ENCODE data around the gene HASPIN. TPM values are rescaled to one million over a fixed set of nuclear protein-coding genes. Genes with fewer than 3 reads are reported as not detected.

The HASPIN gene
- total and polyA plus RNA-seq, 2 of the 13 experiments (the other 11 are each of a cell fraction or from before 2014, with no cell fraction given) = 2.7 to 8.1 TPM

- H3K4me3 ChIP-seq (replicated peaks in 1 of 3; ENCODE audit: insufficient read depth in 1 of 3, low read depth in 2 of 3, low read length in 3 of 3) = no peak overlapping the region
- DNase-seq (ENCODE audit: low spot score) (no peak), ATAC-seq (no peak), FAIRE-seq (no peak)
- peaks cover 20% of the 10 kb centered on the region for H3K4me1 ChIP-seq (ENCODE audit: insufficient read depth, low read length)
- H3K36me3 ChIP-seq (replicated peaks in 1 of 2; ENCODE audit: control insufficient read depth in 1 of 2, insufficient read depth in 2 of 2, low read length in 2 of 2) = no peaks in the 10 kb centered on the region
- H3K9ac ChIP-seq (ENCODE audit: insufficient read depth, low read depth, low read length) = no peak overlapping the region
- no peak for TF ChIP-seq ZC3H4 (CRISPR knock-in tag; IDR thresholded peaks at IDR 0.05; ENCODE audit: borderline replicate concordance)
- no peak for TF ChIP-seq GATAD2A (CRISPR knock-in tag; IDR thresholded peaks at IDR 0.05)
- H4K20me1 ChIP-seq (ENCODE audit: insufficient read depth, low read length) = no peaks in the 10 kb centered on the region
- no TSS peak for BruUV-seq (replicated peaks)
- 66% methylated on average over 12 of the region's 17 CpGs for WGBS (ENCODE audit: low lambda C conversion rate)
- H3K27ac ChIP-seq (ENCODE audit: extremely low read length, insufficient read depth, low read length) = no peak overlapping the region
- no peaks in the 10 kb centered on the region for H3K9me3 ChIP-seq (ENCODE audit: low read length)
- no peak overlapping the region for H2AFZ ChIP-seq (ENCODE audit: low read length)
- in situ Hi-C loops (cut with HindIII; ENCODE audit: extremely low pct_ligation_motif_present, low pct_unique_long_range_greater_than_20kb) = no loop called here
- intact Hi-C loops (cut with micrococcal nuclease; ENCODE audit: unreplicated experiment) = no loop called here
- no peaks in the 10 kb centered on the region; a peak in 2 of 5 replicates for H3K27me3 ChIP-seq (ENCODE audit: control insufficient read depth in 1 of 2, insufficient read depth in 2 of 2, low read length in 2 of 2)
- CTCF ChIA-PET (ENCODE audit: low intra/inter-chr PET ratio, low total read pairs) = no interaction called here
- no peak overlapping the region for H3K4me2 ChIP-seq (ENCODE audit: low read depth, low read length)
- POLR2A ChIA-PET = no interaction called here
- no peaks in the 10 kb centered on the region for H3K79me2 ChIP-seq (ENCODE audit: insufficient read depth, low read length)
Measured at GRCh38 chr17:3750296-3750695, 26.6 kb downstream of the HASPIN start.

- intact Hi-C loops (cut with micrococcal nuclease; ENCODE audit: unreplicated experiment) = no loop called here
- Histone ChIP-seq H3K27ac (ENCODE audit: extremely low read length, insufficient read depth, low read length) (no peak overlapping the region), H3K9ac (ENCODE audit: insufficient read depth, low read depth, low read length) (no peak overlapping the region), H3K4me1 (ENCODE audit: insufficient read depth, low read length) (peaks cover 20% of the 10 kb centered on the region), H2AFZ (ENCODE audit: low read length) (no peak overlapping the region), H4K20me1 (ENCODE audit: insufficient read depth, low read length) (no peaks in the 10 kb centered on the region), H3K79me2 (ENCODE audit: insufficient read depth, low read length) (no peaks in the 10 kb centered on the region), H3K9me3 (ENCODE audit: low read length) (no peaks in the 10 kb centered on the region), H3K36me3 (replicated peaks in 1 of 2; ENCODE audit: control insufficient read depth in 1 of 2, insufficient read depth in 2 of 2, low read length in 2 of 2) (no peaks in the 10 kb centered on the region), H3K4me3 (replicated peaks in 1 of 3; ENCODE audit: insufficient read depth in 1 of 3, low read depth in 2 of 3, low read length in 3 of 3) (no peak overlapping the region), H3K4me2 (ENCODE audit: low read depth, low read length) (no peak overlapping the region), H3K27me3 (ENCODE audit: control insufficient read depth in 1 of 2, insufficient read depth in 2 of 2, low read length in 2 of 2) (no peaks in the 10 kb centered on the region; a peak in 2 of 5 replicates)
- POLR2A ChIA-PET = no interaction called here
- in situ Hi-C loops (cut with HindIII; ENCODE audit: extremely low pct_ligation_motif_present, low pct_unique_long_range_greater_than_20kb) = no loop called here
- whole genome bisulfite sequencing (ENCODE audit: low lambda C conversion rate) = 64% methylated on average over 8 of the region's 8 CpGs
- DNase-seq (ENCODE audit: low spot score) = no peak
- FAIRE-seq = no peak
- no peak for ATAC-seq
- BruUV-seq (replicated peaks) = no TSS peak
- CTCF ChIA-PET (ENCODE audit: low intra/inter-chr PET ratio, low total read pairs) = no interaction called here
- no peak for TF ChIP-seq MEIS2 (CRISPR knock-in tag; IDR thresholded peaks at IDR 0.05)
- TF ChIP-seq NR2F1 (CRISPR knock-in tag; IDR thresholded peaks at IDR 0.05) = no peak
- TF ChIP-seq SRF (IDR thresholded peaks at IDR 0.05; ENCODE audit: low read depth, low read length) = no peak
- no peak for TF ChIP-seq NR1H2 (CRISPR knock-in tag; IDR thresholded peaks at IDR 0.05; ENCODE audit: borderline replicate concordance, low read depth)
- TF ChIP-seq ZNF407 (CRISPR knock-in tag; IDR thresholded peaks at IDR 0.05; ENCODE audit: not compliant biosample characterization) = no peak
- no peak for TF ChIP-seq SIX4 (CRISPR knock-in tag; IDR thresholded peaks at IDR 0.05)
- TF ChIP-seq NR2F6 (IDR thresholded peaks at IDR 0.05) = no peak
- no peak for TF ChIP-seq NR2F6 (CRISPR knock-in tag; IDR thresholded peaks at IDR 0.05)
- no peak for TF ChIP-seq MATR3 (CRISPR knock-in tag; IDR thresholded peaks at IDR 0.05)
- no peak for TF ChIP-seq KDM5B (CRISPR knock-in tag; IDR thresholded peaks at IDR 0.05; ENCODE audit: borderline replicate concordance)
- no peak for TF ChIP-seq HOXA3 (CRISPR knock-in tag; IDR thresholded peaks at IDR 0.05)
- TF ChIP-seq CCAR2 (optimal IDR thresholded peaks at IDR 0.05; ENCODE audit: low read depth, low read length) = no peak
Measured at GRCh38 chr17:3750926-3751325, 27.2 kb downstream of the HASPIN start.

All from HepG2 (cell line).